HEK293 (cell line): ENCODE data around the gene VWC2L.

Source experiments
- GLI4 ChIP-seq: fragments of 450-650 bp; formaldehyde crosslinking; IDR thresholded peaks from 2 replicates; pipeline ENCODE4 v1.5.1; 2016; ENCODE audit warnings: missing biosample characterization, missing genetic modification characterization
- HOXA7 ChIP-seq: sonication (generic); formaldehyde crosslinking; IDR thresholded peaks from 2 replicates; pipeline ENCODE4 v1.8.1; 2022; ENCODE audit warnings: missing genetic modification reagents, borderline replicate concordance
- YY1 ChIP-seq: fragments of 450-650 bp; formaldehyde crosslinking; IDR thresholded peaks from 2 replicates; pipeline ENCODE4 v1.5.1; 2018; ENCODE audit warnings: missing biosample characterization, missing genetic modification characterization
- ZNF239 ChIP-seq: fragments of 450-650 bp; formaldehyde crosslinking; IDR thresholded peaks from 2 replicates; pipeline ENCODE4 v1.5.1; 2016; ENCODE audit warnings: missing biosample characterization, missing genetic modification characterization
- ZNF341 ChIP-seq: fragments of 450-650 bp; formaldehyde crosslinking; IDR thresholded peaks from 2 replicates; pipeline ENCODE4; 2016; ENCODE audit warnings: low read depth, missing biosample characterization, missing genetic modification characterization
- ZNF37A ChIP-seq: fragments of 450-650 bp; IDR thresholded peaks from 2 replicates; pipeline ENCODE4 v1.5.1; 2018; ENCODE audit warnings: missing biosample characterization, missing genetic modification characterization
- ZNF510 ChIP-seq: fragments of 450-650 bp; formaldehyde crosslinking; IDR thresholded peaks from 2 replicates; pipeline ENCODE4 v1.5.1; 2018; ENCODE audit warnings: mild to moderate bottlenecking, missing genetic modification characterization, missing biosample characterization; ENCODE audit not compliant: insufficient replicate concordance
- ZNF629 ChIP-seq: fragments of 450-650 bp; formaldehyde crosslinking; IDR thresholded peaks from 2 replicates; pipeline ENCODE4 v1.5.1; 2017; ENCODE audit warnings: missing biosample characterization, missing genetic modification characterization
- TF ChIP-seq, protein P1 (sequence below): fragments of 450-650 bp; formaldehyde crosslinking; IDR thresholded peaks from 2 replicates; pipeline ENCODE4 v1.5.1; 2016; ENCODE audit warnings: missing biosample characterization, missing genetic modification characterization

DNA sequence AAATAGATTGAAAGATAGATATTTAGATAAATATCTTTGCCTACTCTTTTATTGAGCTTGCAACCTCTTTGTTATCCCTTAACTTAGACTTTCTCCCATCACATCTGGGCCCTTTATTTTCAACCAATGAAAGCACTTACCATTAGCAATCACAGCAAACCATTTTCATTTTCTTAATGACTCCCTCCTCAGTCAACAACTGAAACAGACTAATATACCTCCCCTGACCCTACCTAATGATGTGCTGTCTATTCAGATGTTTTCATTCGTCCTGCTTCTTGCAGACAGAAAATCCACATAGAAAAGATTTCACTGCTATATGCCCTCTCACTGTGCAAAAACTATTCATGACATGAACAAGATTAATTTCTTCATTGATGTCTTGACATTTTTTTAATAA is 154.4 kb downstream of the VWC2L start:
- TF ChIP-seq, protein P1, sequence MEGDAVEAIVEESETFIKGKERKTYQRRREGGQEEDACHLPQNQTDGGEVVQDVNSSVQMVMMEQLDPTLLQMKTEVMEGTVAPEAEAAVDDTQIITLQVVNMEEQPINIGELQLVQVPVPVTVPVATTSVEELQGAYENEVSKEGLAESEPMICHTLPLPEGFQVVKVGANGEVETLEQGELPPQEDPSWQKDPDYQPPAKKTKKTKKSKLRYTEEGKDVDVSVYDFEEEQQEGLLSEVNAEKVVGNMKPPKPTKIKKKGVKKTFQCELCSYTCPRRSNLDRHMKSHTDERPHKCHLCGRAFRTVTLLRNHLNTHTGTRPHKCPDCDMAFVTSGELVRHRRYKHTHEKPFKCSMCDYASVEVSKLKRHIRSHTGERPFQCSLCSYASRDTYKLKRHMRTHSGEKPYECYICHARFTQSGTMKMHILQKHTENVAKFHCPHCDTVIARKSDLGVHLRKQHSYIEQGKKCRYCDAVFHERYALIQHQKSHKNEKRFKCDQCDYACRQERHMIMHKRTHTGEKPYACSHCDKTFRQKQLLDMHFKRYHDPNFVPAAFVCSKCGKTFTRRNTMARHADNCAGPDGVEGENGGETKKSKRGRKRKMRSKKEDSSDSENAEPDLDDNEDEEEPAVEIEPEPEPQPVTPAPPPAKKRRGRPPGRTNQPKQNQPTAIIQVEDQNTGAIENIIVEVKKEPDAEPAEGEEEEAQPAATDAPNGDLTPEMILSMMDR (tag by site-specific recombination): no peak
- TF ChIP-seq HOXA7 (no peak), ZNF510 (tag by site-specific recombination) (no peak), GLI4 (no peak), YY1 (tag by site-specific recombination) (no peak), ZNF239 (tag by site-specific recombination) (no peak), ZNF37A (tag by site-specific recombination) (no peak), ZNF629 (no peak), ZNF341 (tag by site-specific recombination) (no peak)
